ENCODE measurements around the gene MUTYH.

The MUTYH gene

DNA sequence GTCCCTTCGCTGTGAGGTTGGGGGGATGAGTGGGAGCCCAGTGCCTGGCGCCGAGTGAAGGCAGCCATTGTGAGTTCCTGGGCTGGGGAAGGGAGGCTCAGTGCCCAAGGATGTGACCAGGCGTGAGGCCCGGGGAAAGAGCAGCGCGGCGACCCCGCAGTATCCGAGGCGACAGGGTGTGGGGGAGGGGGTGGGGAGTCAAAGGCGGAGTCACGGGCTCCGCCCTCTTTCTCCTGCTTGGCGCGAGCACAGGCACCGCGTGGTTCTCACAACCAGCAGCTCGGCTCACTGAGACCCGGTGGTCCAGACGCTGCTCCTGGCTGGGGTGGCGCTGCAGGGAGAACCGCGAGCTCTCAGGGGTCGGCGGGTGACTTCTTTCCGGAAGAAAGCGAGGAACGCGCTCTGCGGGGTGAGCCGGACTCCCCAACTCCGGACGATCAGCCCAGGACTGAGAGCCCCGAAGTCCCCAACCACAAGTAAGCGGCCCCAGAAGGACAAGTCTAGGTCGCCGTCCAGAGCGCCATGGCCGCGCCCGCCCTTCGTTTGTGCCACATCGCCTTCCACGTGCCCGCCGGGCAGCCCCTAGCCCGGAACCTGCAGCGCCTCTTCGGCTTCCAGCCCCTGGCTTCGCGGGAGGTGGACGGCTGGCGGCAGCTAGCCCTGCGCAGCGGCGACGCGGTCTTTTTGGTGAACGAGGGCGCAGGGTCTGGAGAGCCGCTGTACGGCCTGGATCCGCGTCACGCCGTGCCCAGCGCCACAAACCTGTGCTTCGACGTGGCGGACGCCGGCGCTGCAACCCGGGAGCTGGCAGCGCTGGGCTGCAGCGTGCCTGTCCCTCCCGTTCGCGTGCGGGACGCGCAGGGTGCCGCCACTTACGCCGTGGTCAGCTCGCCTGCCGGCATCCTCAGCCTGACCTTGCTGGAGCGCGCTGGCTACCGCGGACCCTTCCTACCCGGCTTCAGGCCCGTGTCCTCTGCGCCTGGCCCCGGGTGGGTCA lies 13.3 kb downstream of the MUTYH start, which contains the start of gene HPDL:
Gene HPDL, plus strand, starts transcription at position 269 of the 997 bp plus-strand sequence. Its CDS starts 254 bp downstream, at position 523.
- Histone ChIP-seq H3K4me3 (ENCODE audit: low read length in 2 of 2) (peak within 1 kb of the TSS in 1 of 2 donors; percentile 69), H3K23ac (ENCODE audit: low read depth, low read length, poor library complexity) (peak within 1 kb of the TSS; percentile 26), H3K79me1 (ENCODE audit: low read depth, low read length) (peaks cover 4% of the 10 kb centered on the region), H3K4ac (ENCODE audit: low read length) (peak within 1 kb of the TSS; percentile 98), H2BK12ac (ENCODE audit: low read length) (peak within 1 kb of the TSS; percentile 73), H2BK120ac (ENCODE audit: low read depth, low read length) (peak within 1 kb of the TSS; percentile 74), H3K27me3 (ENCODE audit: control insufficient read depth in 3 of 3, insufficient read depth in 3 of 3, low read depth in 1 of 3, low read length in 3 of 3) (no peaks in the 10 kb centered on the region), H3K9me3 (replicated peaks in 1 of 2; ENCODE audit: control insufficient read depth in 2 of 2, insufficient read depth in 1 of 2, low read depth in 1 of 2, low read length in 2 of 2) (peaks cover 0 to 5% of the 10 kb centered on the region in 2 donors), H3K27ac (replicated peaks; ENCODE audit: low read length) (no peak within 1 kb of the TSS), H3K36me3 (replicated peaks in 1 of 2; ENCODE audit: control insufficient read depth in 2 of 2, insufficient read depth in 2 of 2, low read length in 2 of 2) (peaks cover 9 to 47% of the 10 kb centered on the region in 2 donors), H3K4me2 (ENCODE audit: insufficient read depth, low read length, poor library complexity, severe bottlenecking) (peak within 1 kb of the TSS; percentile 56), H2BK15ac (ENCODE audit: low read length) (peak within 1 kb of the TSS; percentile 83), H2AFZ (ENCODE audit: low read length) (no peak within 1 kb of the TSS), H3K4me1 (ENCODE audit: control insufficient read depth in 2 of 2, insufficient read depth in 1 of 2, low read depth in 1 of 2, low read length in 2 of 2) (peaks cover 0 to 25% of the 10 kb centered on the region in 2 donors), H3K14ac (ENCODE audit: low read length) (no peak within 1 kb of the TSS), H2AK5ac (ENCODE audit: low read depth, low read length) (peak within 1 kb of the TSS; percentile 48), H4K8ac (ENCODE audit: low read depth, low read length) (no peak within 1 kb of the TSS), H2BK5ac (ENCODE audit: low read length) (peak within 1 kb of the TSS; percentile 42), H3K9ac (ENCODE audit: low read depth, low read length, poor library complexity) (peak within 1 kb of the TSS; percentile 81), H4K91ac (ENCODE audit: low read depth, low read length, poor library complexity) (peak within 1 kb of the TSS; percentile 46), H3K18ac (ENCODE audit: low read length) (peak within 1 kb of the TSS; percentile 95)
- WGBS, 2 donors (ENCODE audit: extremely low coverage in 2 of 2, insufficient read length in 2 of 2, insufficient replicate concordance in 1 of 2) = no CpG with 5 or more reads among the region's 96 CpGs
- peak; percentile 71 for DNase-seq (ENCODE audit: low spot score)

GRCh38 chr1:45325851-45326506 lies 14.3 kb downstream of the MUTYH start:
- Histone ChIP-seq H2BK120ac (ENCODE audit: low read depth, low read length) (no peak overlapping the region), H3K4me2 (ENCODE audit: insufficient read depth, low read length, poor library complexity, severe bottlenecking) (no peak overlapping the region), H3K9me3 (replicated peaks in 1 of 2; ENCODE audit: control insufficient read depth in 2 of 2, insufficient read depth in 1 of 2, low read depth in 1 of 2, low read length in 2 of 2) (peaks cover 0 to 5% of the 10 kb centered on the region in 2 donors), H3K36me3 (replicated peaks in 1 of 2; ENCODE audit: control insufficient read depth in 2 of 2, insufficient read depth in 2 of 2, low read length in 2 of 2) (peaks cover 3 to 38% of the 10 kb centered on the region in 2 donors), H2BK12ac (ENCODE audit: low read length) (no peak overlapping the region), H3K4ac (ENCODE audit: low read length) (no peak overlapping the region), H2BK5ac (ENCODE audit: low read length) (no peak overlapping the region), H3K18ac (ENCODE audit: low read length) (peak overlapping the region; percentile 11), H3K14ac (ENCODE audit: low read length) (no peak overlapping the region), H3K79me1 (ENCODE audit: low read depth, low read length) (peaks cover 4% of the 10 kb centered on the region), H4K8ac (ENCODE audit: low read depth, low read length) (no peak overlapping the region), H3K9ac (ENCODE audit: low read depth, low read length, poor library complexity) (no peak overlapping the region), H2BK15ac (ENCODE audit: low read length) (no peak overlapping the region), H3K27me3 (ENCODE audit: control insufficient read depth in 3 of 3, insufficient read depth in 3 of 3, low read depth in 1 of 3, low read length in 3 of 3) (no peaks in the 10 kb centered on the region), H3K4me3 (ENCODE audit: low read length in 2 of 2) (no peak overlapping the region), H2AFZ (ENCODE audit: low read length) (no peak overlapping the region), H3K23ac (ENCODE audit: low read depth, low read length, poor library complexity) (no peak overlapping the region), H3K27ac (replicated peaks; ENCODE audit: low read length) (no peak overlapping the region), H4K91ac (ENCODE audit: low read depth, low read length, poor library complexity) (no peak overlapping the region), H3K4me1 (ENCODE audit: control insufficient read depth in 2 of 2, insufficient read depth in 1 of 2, low read depth in 1 of 2, low read length in 2 of 2) (peaks cover 0 to 25% of the 10 kb centered on the region in 2 donors), H2AK5ac (ENCODE audit: low read depth, low read length) (no peak overlapping the region)
- WGBS, 2 donors (ENCODE audit: extremely low coverage in 2 of 2, insufficient read length in 2 of 2, insufficient replicate concordance in 1 of 2) = no CpG with 5 or more reads among the region's 6 CpGs
- DNase-seq (ENCODE audit: low spot score) = no peak

DNA sequence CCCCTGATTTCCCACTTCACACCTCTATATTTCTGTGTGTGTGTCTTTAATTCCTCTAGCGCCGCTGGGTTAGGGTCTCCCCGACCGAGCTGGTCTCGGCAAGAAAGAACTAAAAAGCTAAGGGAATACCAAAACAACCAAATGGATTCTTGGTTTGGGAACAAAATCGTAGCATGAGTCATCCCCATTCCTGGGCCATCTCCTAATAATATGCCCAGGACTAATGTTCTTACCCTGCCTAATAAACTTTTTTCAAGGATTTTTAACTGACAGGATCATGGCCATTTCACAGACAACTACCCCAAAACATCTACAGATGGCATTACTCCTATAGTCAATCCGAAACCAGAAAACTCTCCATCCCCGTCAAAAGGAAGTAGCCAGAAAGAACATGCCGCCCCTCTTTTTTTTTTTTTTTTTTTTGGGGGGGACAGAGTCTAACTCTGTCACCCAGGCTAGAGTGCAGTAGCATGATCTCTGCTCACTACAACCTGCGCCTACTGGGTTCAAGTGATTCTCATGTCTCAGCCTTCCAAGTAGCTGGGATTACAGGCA lies 17.7 kb downstream of the MUTYH start:
- no peak for DNase-seq (ENCODE audit: low spot score)
- no peak overlapping the region for H3K23ac ChIP-seq (ENCODE audit: low read depth, low read length, poor library complexity)
- H2BK120ac ChIP-seq (ENCODE audit: low read depth, low read length) = no peak overlapping the region
- no peak overlapping the region for H2BK15ac ChIP-seq (ENCODE audit: low read length)
- no CpG with 5 or more reads among the region's 10 CpGs for WGBS, 2 donors (ENCODE audit: extremely low coverage in 2 of 2, insufficient read length in 2 of 2, insufficient replicate concordance in 1 of 2)
- no peak overlapping the region for H3K14ac ChIP-seq (ENCODE audit: low read length)
- no peak overlapping the region for H2BK5ac ChIP-seq (ENCODE audit: low read length)
- H3K27me3 ChIP-seq (ENCODE audit: control insufficient read depth in 3 of 3, insufficient read depth in 3 of 3, low read depth in 1 of 3, low read length in 3 of 3) = no peaks in the 10 kb centered on the region
- peaks cover 0 to 7% of the 10 kb centered on the region in 2 donors for H3K36me3 ChIP-seq (replicated peaks in 1 of 2; ENCODE audit: control insufficient read depth in 2 of 2, insufficient read depth in 2 of 2, low read length in 2 of 2)
- H2AFZ ChIP-seq (ENCODE audit: low read length) = no peak overlapping the region
- H3K18ac ChIP-seq (ENCODE audit: low read length) = no peak overlapping the region
- no peak overlapping the region for H2BK12ac ChIP-seq (ENCODE audit: low read length)
- H3K27ac ChIP-seq (replicated peaks; ENCODE audit: low read length) = no peak overlapping the region
- H3K4me1 ChIP-seq (ENCODE audit: control insufficient read depth in 2 of 2, insufficient read depth in 1 of 2, low read depth in 1 of 2, low read length in 2 of 2) = peaks cover 0 to 9% of the 10 kb centered on the region in 2 donors
- peaks cover 4% of the 10 kb centered on the region for H3K79me1 ChIP-seq (ENCODE audit: low read depth, low read length)
- H3K4me3 ChIP-seq (ENCODE audit: low read length in 2 of 2) = no peak overlapping the region
- H4K8ac ChIP-seq (ENCODE audit: low read depth, low read length) = no peak overlapping the region
- H3K9ac ChIP-seq (ENCODE audit: low read depth, low read length, poor library complexity) = no peak overlapping the region
- H2AK5ac ChIP-seq (ENCODE audit: low read depth, low read length) = no peak overlapping the region
- H3K4me2 ChIP-seq (ENCODE audit: insufficient read depth, low read length, poor library complexity, severe bottlenecking) = no peak overlapping the region
- H3K4ac ChIP-seq (ENCODE audit: low read length) = no peak overlapping the region
- H4K91ac ChIP-seq (ENCODE audit: low read depth, low read length, poor library complexity) = no peak overlapping the region
- peaks cover 0 to 5% of the 10 kb centered on the region in 2 donors for H3K9me3 ChIP-seq (replicated peaks in 1 of 2; ENCODE audit: control insufficient read depth in 2 of 2, insufficient read depth in 1 of 2, low read depth in 1 of 2, low read length in 2 of 2)

Data from neuronal stem cell (in vitro differentiated cells).